ENCODE results near the gene ARMC3. TPM values are rescaled to one million over a fixed set of nuclear protein-coding genes. Genes with fewer than 3 reads are reported as not detected.

ARMC3 gene
- total RNA-seq, 5 donors from 2014 or later (not counting 1 experiment from before 2014, with no cell fraction given), result not detected

DNA sequence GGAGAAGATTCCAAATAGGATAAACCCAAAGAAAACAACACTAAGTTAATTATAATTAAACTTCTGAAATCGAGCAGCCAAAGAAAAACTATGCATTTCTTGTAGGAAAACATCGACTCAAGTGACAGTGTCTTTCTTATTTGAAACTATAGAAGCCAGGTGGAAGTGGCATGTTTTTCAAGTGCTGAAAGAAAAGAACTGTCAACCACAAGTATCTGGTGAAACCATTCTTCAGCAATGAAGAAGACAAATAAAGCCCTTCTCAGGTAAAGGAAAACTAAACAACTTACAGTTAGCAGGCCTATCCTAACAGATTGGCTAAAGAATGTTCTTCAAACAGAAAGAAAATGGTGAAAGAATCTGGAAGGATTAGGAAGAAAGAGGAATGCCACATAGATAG, 96.1 kb downstream of the ARMC3 start:
- peaks cover 46 to 54% of the 10 kb centered on the region in 2 donors for H3K27me3 Mint-ChIP-seq

DNA sequence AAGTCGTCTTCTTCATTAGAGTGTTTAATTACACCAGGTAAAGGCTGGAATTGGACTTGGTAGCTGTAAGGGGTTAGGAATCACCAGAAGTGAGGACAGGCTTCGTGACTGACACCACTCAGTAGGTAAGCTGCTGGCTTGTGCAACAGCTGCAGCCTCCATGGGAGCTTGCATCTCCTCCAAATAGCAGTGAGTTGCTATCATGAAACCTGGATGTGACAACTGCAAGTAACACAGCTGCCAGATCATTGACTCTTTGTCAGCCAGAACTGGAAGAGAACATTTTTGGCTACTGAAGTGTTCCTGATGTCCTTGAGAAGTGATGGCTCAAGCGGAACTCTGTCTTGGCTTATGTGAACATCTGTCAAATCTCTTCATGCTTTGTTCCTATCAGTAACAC, 103.5 kb downstream of the ARMC3 start:
- ChIA-PET POLR2A (no interaction called here), CTCF (no interaction called here)
- Mint-ChIP-seq H3K36me3 (no peaks in the 10 kb centered on the region), H3K4me1 (no peaks in the 10 kb centered on the region), H3K27me3 (peaks cover 40 to 57% of the 10 kb centered on the region in 2 donors), H3K27ac (no peak overlapping the region), H3K4me3 (no peak overlapping the region), H3K9me3 (peaks cover 0 to 7% (median 5%) of the 10 kb centered on the region in 3 donors)
- H3K9me3 ChIP-seq, result no peaks in the 10 kb centered on the region
- WGBS (ENCODE audit: insufficient coverage), result 57% methylated on average over 3 of the region's 3 CpGs
- ATAC-seq (replicated peaks in 1 of 4) (no peak), DNase-seq (no peak)
- no peaks in the 10 kb centered on the region for H3K4me1 ChIP-seq (ENCODE audit: control insufficient read depth in 1 of 2, extremely low read depth in 1 of 2, insufficient read depth in 2 of 2, low read length in 2 of 2)
- no peak overlapping the region for H3K4me3 ChIP-seq (ENCODE audit: control insufficient read depth in 1 of 2, extremely low read depth in 1 of 2, low read length in 1 of 2)
- H3K27me3 ChIP-seq (replicated peaks in 1 of 2; ENCODE audit: control insufficient read depth in 2 of 2, extremely low read depth in 1 of 2, insufficient read depth in 2 of 2, low read length in 1 of 2), result peaks cover 0 to 7% of the 10 kb centered on the region in 2 experiments
- H3K36me3 ChIP-seq (ENCODE audit: control insufficient read depth in 2 of 2, extremely low read depth in 1 of 2, insufficient read depth in 1 of 2, low read length in 1 of 2), result no peaks in the 10 kb centered on the region
- no peak overlapping the region for H3K27ac ChIP-seq (ENCODE audit: low read length)

More for the DNA sequence above, 96.1 kb downstream of the ARMC3 start:
- WGBS (ENCODE audit: insufficient coverage), result no CpG with 5 or more reads among the region's 2 CpGs
- Mint-ChIP-seq H3K9me3 (peaks cover 5 to 28% (median 15%) of the 10 kb centered on the region in 3 donors), H3K36me3 (no peaks in the 10 kb centered on the region), H3K27ac (no peak overlapping the region), H3K4me3 (no peak overlapping the region), H3K4me1 (no peaks in the 10 kb centered on the region)
- ChIA-PET CTCF (no interaction called here), POLR2A (no interaction called here)
- Histone ChIP-seq H3K27ac (ENCODE audit: low read length) (no peak overlapping the region), H3K9me3 (peaks cover 2% of the 10 kb centered on the region), H3K36me3 (ENCODE audit: control insufficient read depth in 2 of 2, extremely low read depth in 1 of 2, insufficient read depth in 1 of 2, low read length in 1 of 2) (no peaks in the 10 kb centered on the region), H3K27me3 (replicated peaks in 1 of 2; ENCODE audit: control insufficient read depth in 2 of 2, extremely low read depth in 1 of 2, insufficient read depth in 2 of 2, low read length in 1 of 2) (peaks cover 0 to 16% of the 10 kb centered on the region in 2 experiments), H3K4me3 (ENCODE audit: control insufficient read depth in 1 of 2, extremely low read depth in 1 of 2, low read length in 1 of 2) (no peak overlapping the region), H3K4me1 (ENCODE audit: control insufficient read depth in 1 of 2, extremely low read depth in 1 of 2, insufficient read depth in 2 of 2, low read length in 2 of 2) (no peaks in the 10 kb centered on the region)
- DNase-seq, result no peak
- ATAC-seq (replicated peaks in 1 of 4), result no peak

DNA sequence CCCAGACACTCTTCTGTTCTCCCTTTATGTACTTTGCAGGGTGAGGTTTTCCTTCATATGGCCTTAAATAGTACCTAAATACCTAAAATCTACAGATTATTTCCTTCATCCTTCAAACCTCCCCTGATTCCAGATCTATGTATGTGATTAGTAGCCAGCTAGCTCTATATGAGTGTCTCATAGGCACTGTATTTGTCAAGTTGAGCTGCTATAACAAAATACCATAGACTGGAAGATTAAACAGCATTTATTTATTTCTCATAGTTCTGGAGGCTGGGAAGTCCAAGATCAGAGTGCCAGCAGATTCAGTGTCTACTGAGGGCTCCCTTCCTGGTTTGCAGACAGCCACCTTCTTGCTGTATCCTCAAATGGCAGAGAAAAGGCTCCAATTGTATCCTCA, 106.9 kb downstream of the ARMC3 start:
- Histone ChIP-seq H3K4me3 (ENCODE audit: control insufficient read depth in 1 of 2, extremely low read depth in 1 of 2, low read length in 1 of 2) (no peak overlapping the region), H3K36me3 (ENCODE audit: control insufficient read depth in 2 of 2, extremely low read depth in 1 of 2, insufficient read depth in 1 of 2, low read length in 1 of 2) (no peaks in the 10 kb centered on the region), H3K4me1 (ENCODE audit: control insufficient read depth in 1 of 2, extremely low read depth in 1 of 2, insufficient read depth in 2 of 2, low read length in 2 of 2) (no peaks in the 10 kb centered on the region), H3K27me3 (replicated peaks in 1 of 2; ENCODE audit: control insufficient read depth in 2 of 2, extremely low read depth in 1 of 2, insufficient read depth in 2 of 2, low read length in 1 of 2) (peaks cover 0 to 8% of the 10 kb centered on the region in 2 experiments), H3K27ac (ENCODE audit: low read length) (no peak overlapping the region), H3K9me3 (no peaks in the 10 kb centered on the region)
- Mint-ChIP-seq H3K4me3 (no peak overlapping the region), H3K4me1 (no peaks in the 10 kb centered on the region), H3K27ac (no peak overlapping the region), H3K36me3 (no peaks in the 10 kb centered on the region), H3K9me3 (peaks cover 0 to 7% (median 2%) of the 10 kb centered on the region in 3 donors), H3K27me3 (peaks cover 37 to 50% of the 10 kb centered on the region in 2 donors)
- ATAC-seq (replicated peaks in 1 of 4) (no peak), DNase-seq (no peak)
- CTCF ChIA-PET, result no interaction called here
- POLR2A ChIA-PET, result no interaction called here

DNA sequence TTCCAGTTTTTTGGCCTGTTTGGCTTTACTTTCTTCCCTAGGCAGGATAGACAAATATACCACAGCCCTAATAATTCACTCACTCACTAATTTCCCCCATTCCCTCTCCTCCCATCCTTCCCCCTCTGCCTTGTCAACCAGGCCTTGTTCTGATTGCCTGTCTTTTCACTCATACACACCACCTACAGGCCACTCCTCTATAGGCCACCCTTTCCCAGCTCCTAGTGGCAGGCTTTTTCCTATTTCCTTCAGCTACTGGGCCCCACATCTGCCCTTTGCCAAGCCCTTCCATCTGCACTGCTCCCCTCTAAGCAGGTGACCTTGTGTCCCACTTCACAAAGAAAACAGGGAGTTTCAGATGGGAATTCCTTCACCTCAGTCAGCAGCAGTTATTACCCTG, 107.7 kb downstream of the ARMC3 start:
- Mint-ChIP-seq H3K4me3 (no peak overlapping the region), H3K27ac (no peak overlapping the region), H3K36me3 (no peaks in the 10 kb centered on the region), H3K9me3 (peaks cover 0 to 7% (median 6%) of the 10 kb centered on the region in 3 donors), H3K27me3 (peaks cover 33 to 49% of the 10 kb centered on the region in 2 donors), H3K4me1 (no peaks in the 10 kb centered on the region)
- H3K4me1 ChIP-seq (ENCODE audit: control insufficient read depth in 1 of 2, extremely low read depth in 1 of 2, insufficient read depth in 2 of 2, low read length in 2 of 2), result no peaks in the 10 kb centered on the region
- H3K27me3 ChIP-seq (replicated peaks in 1 of 2; ENCODE audit: control insufficient read depth in 2 of 2, extremely low read depth in 1 of 2, insufficient read depth in 2 of 2, low read length in 1 of 2), result peaks cover 0 to 8% of the 10 kb centered on the region in 2 experiments
- no peaks in the 10 kb centered on the region for H3K9me3 ChIP-seq
- ATAC-seq (replicated peaks in 1 of 4) (no peak), DNase-seq (no peak)
- no peak overlapping the region for H3K27ac ChIP-seq (ENCODE audit: low read length)
- POLR2A ChIA-PET, result no interaction called here
- no peak overlapping the region for H3K4me3 ChIP-seq (ENCODE audit: control insufficient read depth in 1 of 2, extremely low read depth in 1 of 2, low read length in 1 of 2)
- CTCF ChIA-PET, result no interaction called here
- H3K36me3 ChIP-seq (ENCODE audit: control insufficient read depth in 2 of 2, extremely low read depth in 1 of 2, insufficient read depth in 1 of 2, low read length in 1 of 2), result no peaks in the 10 kb centered on the region

DNA sequence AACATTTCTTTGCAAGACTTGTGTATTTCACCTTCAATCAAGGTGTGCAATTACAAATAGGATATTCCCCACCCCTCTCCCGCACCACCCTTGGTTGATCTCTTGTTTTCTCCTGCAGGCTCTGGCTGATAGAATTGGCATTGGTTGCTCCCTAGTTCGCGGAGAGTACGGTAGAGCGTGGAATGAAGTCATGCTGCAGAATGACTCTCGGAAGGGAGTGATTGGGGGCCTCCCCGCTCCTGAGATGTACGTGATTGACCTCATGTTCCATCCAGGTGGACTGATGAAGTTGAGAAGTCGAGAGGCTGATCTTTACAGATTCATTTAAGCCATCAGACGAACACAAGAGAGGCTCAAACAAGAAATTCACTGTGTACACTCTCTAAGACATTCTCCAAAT, 109.3 kb downstream of the ARMC3 start:
- Mint-ChIP-seq H3K36me3 (no peaks in the 10 kb centered on the region), H3K9me3 (peaks cover 0 to 7% (median 6%) of the 10 kb centered on the region in 3 donors), H3K27ac (no peak overlapping the region), H3K27me3 (peaks cover 24 to 45% of the 10 kb centered on the region in 2 donors), H3K4me1 (no peaks in the 10 kb centered on the region), H3K4me3 (no peak overlapping the region)
- Histone ChIP-seq H3K27ac (ENCODE audit: low read length) (no peak overlapping the region), H3K9me3 (no peaks in the 10 kb centered on the region), H3K4me1 (ENCODE audit: control insufficient read depth in 1 of 2, extremely low read depth in 1 of 2, insufficient read depth in 2 of 2, low read length in 2 of 2) (no peaks in the 10 kb centered on the region), H3K27me3 (replicated peaks in 1 of 2; ENCODE audit: control insufficient read depth in 2 of 2, extremely low read depth in 1 of 2, insufficient read depth in 2 of 2, low read length in 1 of 2) (peaks cover 0 to 8% of the 10 kb centered on the region in 2 experiments), H3K4me3 (ENCODE audit: control insufficient read depth in 1 of 2, extremely low read depth in 1 of 2, low read length in 1 of 2) (no peak overlapping the region), H3K36me3 (ENCODE audit: control insufficient read depth in 2 of 2, extremely low read depth in 1 of 2, insufficient read depth in 1 of 2, low read length in 1 of 2) (no peaks in the 10 kb centered on the region)
- POLR2A ChIA-PET, result no interaction called here
- DNase-seq (no peak), ATAC-seq (replicated peaks in 1 of 4) (no peak)
- 93% methylated on average over 5 of the region's 10 CpGs for WGBS (ENCODE audit: insufficient coverage)
- CTCF ChIA-PET, result interaction anchor here in 1 of 2 donors (0.6 kb wide), 1 partner anchor 17 kb away, joined by 3 read pairs; no protein-coding TSS in a partner anchor

DNA sequence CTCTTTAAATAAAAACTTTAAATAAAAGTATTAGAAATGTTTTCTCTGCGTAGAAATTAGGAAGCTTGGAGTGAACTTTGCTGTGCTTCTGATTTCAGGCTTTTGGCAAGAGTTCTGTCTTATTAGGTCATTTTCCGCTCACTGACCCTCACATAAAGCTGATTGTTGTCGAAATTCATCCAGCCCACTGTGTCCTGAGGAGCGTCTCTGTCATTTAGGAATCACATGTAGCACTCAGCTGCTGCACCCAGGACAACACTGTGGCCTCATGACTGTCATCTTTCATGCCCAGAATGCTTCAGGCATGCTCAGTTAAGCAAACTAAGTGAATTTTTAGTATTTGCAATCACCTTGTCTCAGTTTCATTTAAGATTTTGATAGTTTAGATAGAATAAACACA, 109.7 kb downstream of the ARMC3 start:
- Histone ChIP-seq H3K4me3 (ENCODE audit: control insufficient read depth in 1 of 2, extremely low read depth in 1 of 2, low read length in 1 of 2) (no peak overlapping the region), H3K27ac (ENCODE audit: low read length) (no peak overlapping the region), H3K4me1 (ENCODE audit: control insufficient read depth in 1 of 2, extremely low read depth in 1 of 2, insufficient read depth in 2 of 2, low read length in 2 of 2) (no peaks in the 10 kb centered on the region), H3K9me3 (no peaks in the 10 kb centered on the region), H3K27me3 (replicated peaks in 1 of 2; ENCODE audit: control insufficient read depth in 2 of 2, extremely low read depth in 1 of 2, insufficient read depth in 2 of 2, low read length in 1 of 2) (peaks cover 0 to 8% of the 10 kb centered on the region in 2 experiments), H3K36me3 (ENCODE audit: control insufficient read depth in 2 of 2, extremely low read depth in 1 of 2, insufficient read depth in 1 of 2, low read length in 1 of 2) (no peaks in the 10 kb centered on the region)
- 78% methylated on average over 2 of the region's 4 CpGs for WGBS (ENCODE audit: insufficient coverage)
- Mint-ChIP-seq H3K27ac (no peak overlapping the region), H3K4me1 (no peaks in the 10 kb centered on the region), H3K9me3 (peaks cover 0 to 7% (median 6%) of the 10 kb centered on the region in 3 donors), H3K36me3 (no peaks in the 10 kb centered on the region), H3K4me3 (no peak overlapping the region), H3K27me3 (peaks cover 24 to 50% of the 10 kb centered on the region in 2 donors)
- POLR2A ChIA-PET, result no interaction called here
- ATAC-seq (replicated peaks in 1 of 4), result no peak
- DNase-seq, result no peak
- CTCF ChIA-PET, result interaction anchor here in 1 of 2 donors (0.6 kb wide), 1 partner anchor 16 kb away, joined by 3 read pairs; no protein-coding TSS in a partner anchor

DNA sequence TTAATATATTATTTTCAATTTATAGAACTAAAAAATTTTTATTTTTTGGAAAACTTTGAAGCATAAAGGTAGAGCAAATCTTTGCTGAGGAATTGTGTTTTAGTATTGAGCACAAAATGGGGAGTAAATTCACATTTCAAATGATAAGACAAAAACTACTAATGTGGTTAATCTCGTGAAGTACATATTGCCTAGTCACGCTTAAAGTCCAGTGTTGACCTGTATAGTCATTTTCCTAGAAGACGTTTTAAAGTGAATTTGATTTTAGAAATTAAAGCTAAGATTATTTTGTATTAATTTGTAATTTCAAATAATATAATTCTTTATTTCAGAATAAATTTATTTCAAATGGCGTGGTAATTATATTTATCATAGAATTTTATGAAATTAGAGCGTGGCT, 110.3 kb downstream of the ARMC3 start:
- CTCF ChIA-PET, result no interaction called here

More for the DNA sequence above, 110.3 kb downstream of the ARMC3 start:
- H3K27me3 Mint-ChIP-seq, result peaks cover 23 to 54% of the 10 kb centered on the region in 2 donors
- Histone ChIP-seq H3K36me3 (ENCODE audit: control insufficient read depth in 2 of 2, extremely low read depth in 1 of 2, insufficient read depth in 1 of 2, low read length in 1 of 2) (no peaks in the 10 kb centered on the region), H3K27me3 (replicated peaks in 1 of 2; ENCODE audit: control insufficient read depth in 2 of 2, extremely low read depth in 1 of 2, insufficient read depth in 2 of 2, low read length in 1 of 2) (peaks cover 0 to 8% of the 10 kb centered on the region in 2 experiments), H3K4me1 (ENCODE audit: control insufficient read depth in 1 of 2, extremely low read depth in 1 of 2, insufficient read depth in 2 of 2, low read length in 2 of 2) (no peaks in the 10 kb centered on the region), H3K27ac (ENCODE audit: low read length) (no peak overlapping the region), H3K9me3 (no peaks in the 10 kb centered on the region), H3K4me3 (ENCODE audit: control insufficient read depth in 1 of 2, extremely low read depth in 1 of 2, low read length in 1 of 2) (no peak overlapping the region)
- POLR2A ChIA-PET, result interaction anchor here in 1 of 2 donors (0.6 kb wide), 1 partner anchor 1482 kb away, joined by 3 read pairs; no protein-coding TSS in a partner anchor
- H3K27ac Mint-ChIP-seq, result no peak overlapping the region
- peaks cover 0 to 7% (median 6%) of the 10 kb centered on the region in 3 donors for H3K9me3 Mint-ChIP-seq
- no peaks in the 10 kb centered on the region for H3K36me3 Mint-ChIP-seq
- ATAC-seq (replicated peaks in 1 of 4) (no peak), DNase-seq (no peak)
- no peak overlapping the region for H3K4me3 Mint-ChIP-seq
- WGBS (ENCODE audit: insufficient coverage), result 60% methylated on average over 1 of the region's 5 CpGs
- no peaks in the 10 kb centered on the region for H3K4me1 Mint-ChIP-seq

Data from T-cell (primary cell).